Suprapubic skin (tissue), 4 donors: ENCODE measurements around the gene RPS6KC1. TPM values are rescaled to one million over a fixed set of nuclear protein-coding genes. Genes with fewer than 3 reads are reported as not detected.

Experiments
- DNase-seq, 2 donors: peaks; one replicate each; pipeline ENCODE4 v3.0.0-alpha.2; 2019; ENCODE audit warnings: low spot score in 2 of 2
- H3K27ac ChIP-seq: fragments of 200-600 bp; sonication (generic); one replicate; pipeline ENCODE4 v1.5.1; 2019
- H3K27me3 ChIP-seq: fragments of 200-600 bp; sonication (generic); one replicate; pipeline ENCODE4 v1.5.1; 2019
- H3K36me3 ChIP-seq: fragments of 200-600 bp; sonication (generic); one replicate; pipeline ENCODE4 v1.5.1; 2019
- H3K4me1 ChIP-seq: fragments of 200-600 bp; sonication (generic); one replicate; pipeline ENCODE4 v1.5.1; 2019
- H3K4me3 ChIP-seq: fragments of 200-600 bp; sonication (generic); one replicate; pipeline ENCODE4 v1.5.1; 2019; ENCODE audit warnings: mild to moderate bottlenecking
- H3K9me3 ChIP-seq: fragments of 200-600 bp; sonication (generic); one replicate; pipeline ENCODE4 v1.5.1; 2019
- EP300 ChIP-seq: sonication (generic); formaldehyde crosslinking; IDR thresholded peaks from one replicate; pipeline ENCODE4 v1.6.1; 2017; ENCODE audit warnings: antibody characterized with exemption
- POLR2A ChIP-seq, 2 donors: fragments of 450-650 bp; IDR thresholded peaks; one replicate each; pipeline ENCODE4 v1.6.1; 2017; ENCODE audit warnings: antibody characterized with exemption in 2 of 2, mild to moderate bottlenecking in 2 of 2, moderate library complexity in 2 of 2
- POLR2AphosphoS5 ChIP-seq, 3 donors: sonication (generic); formaldehyde crosslinking; IDR thresholded peaks; one replicate each; pipeline ENCODE4 v1.6.1; 2017; ENCODE audit warnings: antibody characterized with exemption in 3 of 3
- WGBS: methylation state at CpG from one replicate; pipeline ENCODE4 v1.1.5; 2018; 5-methylcytosine and 5-hydroxymethylcytosine counted together
- total RNA-seq, 4 donors: library from RNA; depleted of rRNA; stranded (reverse); fragments of >200 nt; gene quantifications; one replicate each; pipeline ENCODE4 v1.1.0, GENCODE V29; 2016
- TF ChIP-seq, protein P1 (sequence below), 2 donors: fragments of 200-600 bp in 1 of 2; fragments of 450-650 bp in 1 of 2; sonication (generic) in 1 of 2; IDR thresholded peaks; one replicate each; pipeline ENCODE4 v1.5.1; 2016 to 2019; ENCODE audit warnings: antibody characterized with exemption in 2 of 2, mild to moderate bottlenecking in 1 of 2, moderate library complexity in 1 of 2

The RPS6KC1 gene
- total RNA-seq, 4 donors from 2014 or later = 9.3 to 18.3 (median 14.2) TPM

GRCh38 chr1:213279410-213279809 lies 228.4 kb downstream of the RPS6KC1 start:
- TF ChIP-seq EP300 = no peak
- TF ChIP-seq, protein P1, sequence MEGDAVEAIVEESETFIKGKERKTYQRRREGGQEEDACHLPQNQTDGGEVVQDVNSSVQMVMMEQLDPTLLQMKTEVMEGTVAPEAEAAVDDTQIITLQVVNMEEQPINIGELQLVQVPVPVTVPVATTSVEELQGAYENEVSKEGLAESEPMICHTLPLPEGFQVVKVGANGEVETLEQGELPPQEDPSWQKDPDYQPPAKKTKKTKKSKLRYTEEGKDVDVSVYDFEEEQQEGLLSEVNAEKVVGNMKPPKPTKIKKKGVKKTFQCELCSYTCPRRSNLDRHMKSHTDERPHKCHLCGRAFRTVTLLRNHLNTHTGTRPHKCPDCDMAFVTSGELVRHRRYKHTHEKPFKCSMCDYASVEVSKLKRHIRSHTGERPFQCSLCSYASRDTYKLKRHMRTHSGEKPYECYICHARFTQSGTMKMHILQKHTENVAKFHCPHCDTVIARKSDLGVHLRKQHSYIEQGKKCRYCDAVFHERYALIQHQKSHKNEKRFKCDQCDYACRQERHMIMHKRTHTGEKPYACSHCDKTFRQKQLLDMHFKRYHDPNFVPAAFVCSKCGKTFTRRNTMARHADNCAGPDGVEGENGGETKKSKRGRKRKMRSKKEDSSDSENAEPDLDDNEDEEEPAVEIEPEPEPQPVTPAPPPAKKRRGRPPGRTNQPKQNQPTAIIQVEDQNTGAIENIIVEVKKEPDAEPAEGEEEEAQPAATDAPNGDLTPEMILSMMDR (IDR thresholded peaks at IDR 0.05) = no peak
- TF ChIP-seq POLR2AphosphoS5 (IDR thresholded peaks at IDR 0.05) = no peak
- TF ChIP-seq POLR2A (IDR thresholded peaks at IDR 0.05) = no peak
- no peak for DNase-seq

DNA sequence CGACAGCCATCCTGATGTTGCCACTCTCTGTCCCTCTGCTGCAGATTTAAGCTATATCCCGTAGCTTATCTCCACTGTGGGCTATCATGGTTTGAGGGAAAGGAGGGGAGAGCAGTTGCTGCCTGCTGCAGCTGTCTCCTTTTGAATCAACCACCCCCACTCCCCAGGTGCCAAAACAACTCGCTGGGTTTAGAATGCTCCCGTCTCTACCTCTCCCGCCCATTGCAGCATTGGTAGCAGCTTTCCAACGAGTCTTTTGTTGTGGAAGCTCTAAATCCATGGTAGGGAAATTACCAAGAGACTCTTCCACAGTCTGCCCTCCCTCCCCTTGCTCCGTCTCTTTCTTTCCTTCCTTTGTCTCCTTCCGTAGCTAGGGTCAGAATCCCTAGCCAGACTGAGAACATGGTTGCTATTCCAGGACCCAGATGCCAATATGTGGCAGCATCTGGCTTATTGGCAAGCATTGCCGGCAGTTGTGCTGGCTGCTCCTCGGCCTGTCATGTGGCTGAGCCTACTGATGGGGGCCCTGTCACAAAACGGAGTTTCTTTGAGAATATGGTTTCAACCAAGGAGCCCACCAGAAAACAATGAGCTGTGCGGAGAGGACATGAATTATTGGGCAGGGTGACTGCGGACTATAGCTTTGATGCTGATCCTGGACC lies 230.7 kb downstream of the RPS6KC1 start:
- Histone ChIP-seq H3K27ac (no peak overlapping the region), H3K4me1 (no peaks in the 10 kb centered on the region), H3K36me3 (no peaks in the 10 kb centered on the region), H3K9me3 (peaks cover 4% of the 10 kb centered on the region), H3K27me3 (no peaks in the 10 kb centered on the region), H3K4me3 (no peak overlapping the region)
- no peak for TF ChIP-seq EP300
- TF ChIP-seq, protein P1 (IDR thresholded peaks at IDR 0.05) = no peak
- no peak for TF ChIP-seq POLR2A (IDR thresholded peaks at IDR 0.05)
- TF ChIP-seq POLR2AphosphoS5 (IDR thresholded peaks at IDR 0.05) = no peak
- WGBS = 40% methylated on average over 10 of the region's 13 CpGs
- no peak for DNase-seq

More at GRCh38 chr1:213279410-213279809, 228.4 kb downstream of the RPS6KC1 start:
- Histone ChIP-seq H3K4me3 (no peak overlapping the region), H3K36me3 (no peaks in the 10 kb centered on the region), H3K27ac (no peak overlapping the region), H3K9me3 (no peaks in the 10 kb centered on the region), H3K27me3 (no peaks in the 10 kb centered on the region), H3K4me1 (no peaks in the 10 kb centered on the region)

GRCh38 chr1:213284626-213285025 lies 233.6 kb downstream of the RPS6KC1 start:
- TF ChIP-seq POLR2AphosphoS5 (IDR thresholded peaks at IDR 0.05) = no peak
- TF ChIP-seq, protein P1 (IDR thresholded peaks at IDR 0.05) = no peak
- TF ChIP-seq POLR2A (IDR thresholded peaks at IDR 0.05) = no peak
- TF ChIP-seq EP300 = no peak
- H3K9me3 ChIP-seq = peaks cover 4% of the 10 kb centered on the region
- no peaks in the 10 kb centered on the region for H3K36me3 ChIP-seq
- no peak overlapping the region for H3K27ac ChIP-seq
- H3K27me3 ChIP-seq = no peaks in the 10 kb centered on the region
- no peak for DNase-seq
- no peak overlapping the region for H3K4me3 ChIP-seq
- H3K4me1 ChIP-seq = no peaks in the 10 kb centered on the region

- H3K27ac ChIP-seq = no peak overlapping the region
- no peak overlapping the region for H3K4me3 ChIP-seq
- no peaks in the 10 kb centered on the region for H3K36me3 ChIP-seq
- TF ChIP-seq POLR2A (IDR thresholded peaks at IDR 0.05) (no peak), POLR2AphosphoS5 (IDR thresholded peaks at IDR 0.05) (no peak), EP300 (no peak)
- TF ChIP-seq, protein P1 (IDR thresholded peaks at IDR 0.05) = no peak
- peaks cover 4% of the 10 kb centered on the region for H3K9me3 ChIP-seq
- DNase-seq = no peak
- 93% methylated on average over 1 of the region's 1 CpG for WGBS
- no peaks in the 10 kb centered on the region for H3K27me3 ChIP-seq
- H3K4me1 ChIP-seq = no peaks in the 10 kb centered on the region
These were observed 235.2 kb downstream of the RPS6KC1 start for GRCh38 chr1:213286235-213286634.

DNA sequence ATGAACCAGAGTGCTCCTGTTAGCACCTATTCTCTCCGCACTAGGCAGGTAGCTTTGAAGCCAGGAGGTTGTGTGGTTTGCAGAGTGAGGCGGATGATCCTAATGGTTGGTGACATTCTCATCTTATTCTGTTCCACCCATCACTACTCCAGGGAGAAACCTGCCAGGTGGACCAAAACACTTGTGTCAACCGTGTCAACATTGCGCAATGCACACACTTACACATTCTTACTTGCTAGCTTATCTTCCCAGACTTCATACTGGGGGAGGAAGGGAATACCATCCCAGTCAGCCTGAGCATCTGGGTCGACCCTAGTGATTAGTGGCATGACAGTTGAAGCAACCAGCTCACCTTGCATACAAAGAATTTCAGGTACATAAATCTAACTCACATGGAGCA lies 236.9 kb downstream of the RPS6KC1 start:
- Histone ChIP-seq H3K36me3 (no peaks in the 10 kb centered on the region), H3K27ac (no peak overlapping the region), H3K4me3 (no peak overlapping the region), H3K27me3 (no peaks in the 10 kb centered on the region), H3K4me1 (no peaks in the 10 kb centered on the region), H3K9me3 (peaks cover 4% of the 10 kb centered on the region)
- DNase-seq = no peak
- TF ChIP-seq POLR2A (IDR thresholded peaks at IDR 0.05) (no peak), EP300 (no peak), POLR2AphosphoS5 (IDR thresholded peaks at IDR 0.05) (no peak)
- TF ChIP-seq, protein P1 (IDR thresholded peaks at IDR 0.05) = no peak
- WGBS = 77% methylated on average over 5 of the region's 5 CpGs
